DND-41 (cell line): ENCODE data around the gene FUT3.
"Not testable (repeated sequence)": the region's sequence is repeated elsewhere in the genome, so short reads cannot be mapped to it uniquely, and the experiment has no call there.

Source experiments
- ATAC-seq: fragments of 200-7000 bp; cut with Tn5 transposase; 3 replicates; pipeline ENCODE4 v1.9.1; 2021; ENCODE audit warnings: low read depth; ENCODE audit not compliant: insufficient read depth
- DNase-seq: peaks from one replicate; pipeline ENCODE4 v3.0.0-alpha.2; 2020
- H2AFZ ChIP-seq: 2 replicates; pipeline ENCODE4 v1.6.0; 2012; ENCODE audit warnings: low read depth, low read length
- H3K27ac ChIP-seq: 2 replicates; pipeline ENCODE4 v1.5.1; 2012; ENCODE audit warnings: low read length, inconsistent platforms
- H3K27me3 ChIP-seq: fragments of 200-600 bp; sonication (generic); 2 replicates; pipeline ENCODE4 v1.6.0; 2012; ENCODE audit warnings: low read length, mild to moderate bottlenecking, inconsistent platforms; ENCODE audit not compliant: insufficient read depth, poor library complexity
- H3K36me3 ChIP-seq: 2 replicates; pipeline ENCODE4 v1.5.1; 2012; ENCODE audit warnings: low read length, inconsistent platforms; ENCODE audit not compliant: insufficient read depth
- H3K4me1 ChIP-seq: 2 replicates; pipeline ENCODE4 v1.5.1; 2012; ENCODE audit warnings: mild to moderate bottlenecking, low read length; ENCODE audit not compliant: insufficient read depth
- H3K4me2 ChIP-seq: 2 replicates; pipeline ENCODE4 v1.6.0; 2012; ENCODE audit warnings: mild to moderate bottlenecking, moderate library complexity, low read length, inconsistent platforms; ENCODE audit not compliant: insufficient read depth
- H3K4me3 ChIP-seq, 2 experiments: fragments of 200-600 bp in 1 of 2; shearing (Covaris generic) in 1 of 2; 2 replicates each; pipeline ENCODE4 v1.5.1; 2012 to 2016; ENCODE audit warnings: inconsistent platforms in 2 of 2, low read length in 2 of 2, mild to moderate bottlenecking in 2 of 2, low read depth in 1 of 2, moderate library complexity in 1 of 2
- H3K79me2 ChIP-seq: 2 replicates; pipeline ENCODE4 v1.6.0; 2012; ENCODE audit warnings: low read length, inconsistent platforms; ENCODE audit not compliant: insufficient read depth
- H3K9ac ChIP-seq: 2 replicates; pipeline ENCODE4 v1.6.0; 2012; ENCODE audit warnings: low read depth, mild to moderate bottlenecking, inconsistent platforms, low read length, moderate library complexity
- H3K9me3 ChIP-seq: 2 replicates; pipeline ENCODE4 v1.5.1; 2012; ENCODE audit warnings: low read length, moderate library complexity, mild to moderate bottlenecking, inconsistent platforms; ENCODE audit not compliant: insufficient read depth, severe bottlenecking
- H4K20me1 ChIP-seq: 2 replicates; pipeline ENCODE4 v1.6.0; 2012; ENCODE audit warnings: low read length; ENCODE audit not compliant: insufficient read depth
- CTCF ChIP-seq: IDR thresholded peaks from 2 replicates; pipeline ENCODE4 v1.5.1; 2012; ENCODE audit warnings: borderline replicate concordance, low read length, moderate library complexity, mild to moderate bottlenecking; ENCODE audit not compliant: poor library complexity, severe bottlenecking; ENCODE audit errors: extremely low read depth
- EZH2 ChIP-seq: IDR thresholded peaks from 3 replicates; pipeline ENCODE4 v1.6.1; 2012; ENCODE audit warnings: borderline replicate concordance, low read depth, mild to moderate bottlenecking, moderate library complexity, low read length, inconsistent platforms; ENCODE audit not compliant: severe bottlenecking

Gene FUT3

GRCh38 chr19:5843295-5843927 lies 7.8 kb downstream of the FUT3 start:
- no peaks in the 10 kb centered on the region for H3K79me2 ChIP-seq
- no peak overlapping the region for H3K4me3 ChIP-seq
- H3K36me3 ChIP-seq, result no peaks in the 10 kb centered on the region
- H3K27me3 ChIP-seq, result no peaks in the 10 kb centered on the region
- no peak overlapping the region for H3K4me2 ChIP-seq
- H4K20me1 ChIP-seq, result no peaks in the 10 kb centered on the region; the same call in 1 of the 2 replicates
- no peak overlapping the region for H3K27ac ChIP-seq
- ATAC-seq, result no peak
- H3K4me1 ChIP-seq, result no peaks in the 10 kb centered on the region
- DNase-seq, result no peak
- TF ChIP-seq CTCF (no peak), EZH2 (no peak)
- no peak overlapping the region for H3K9ac ChIP-seq
- H2AFZ ChIP-seq, result no peak overlapping the region
- no peaks in the 10 kb centered on the region for H3K9me3 ChIP-seq

GRCh38 chr19:5841735-5842111 lies 9.5 kb downstream of the FUT3 start:
- not testable (repeated sequence) for H3K79me2 ChIP-seq, ATAC-seq, H3K4me2 ChIP-seq, H3K27me3 ChIP-seq, H2AFZ ChIP-seq, DNase-seq, H3K36me3 ChIP-seq, H3K4me3 ChIP-seq, H3K9ac ChIP-seq, H3K9me3 ChIP-seq, H3K27ac ChIP-seq, H3K4me1 ChIP-seq, H4K20me1 ChIP-seq

- no peaks in the 10 kb centered on the region for H3K79me2 ChIP-seq
- no peak within 1 kb of the TSS for H2AFZ ChIP-seq
- H3K9me3 ChIP-seq, result no peaks in the 10 kb centered on the region
- no peaks in the 10 kb centered on the region for H3K4me1 ChIP-seq
- ATAC-seq (no peak), DNase-seq (no peak)
- no peak within 1 kb of the TSS for H3K27ac ChIP-seq
- no peaks in the 10 kb centered on the region; the same call in 1 of the 2 replicates for H4K20me1 ChIP-seq
- TF ChIP-seq EZH2 (no peak), CTCF (no peak)
- peaks cover 4% of the 10 kb centered on the region for H3K27me3 ChIP-seq
- H3K9ac ChIP-seq, result no peak within 1 kb of the TSS
- no peak within 1 kb of the TSS for H3K4me2 ChIP-seq
- H3K4me3 ChIP-seq, result no peak within 1 kb of the TSS
- no peaks in the 10 kb centered on the region for H3K36me3 ChIP-seq
Observed at GRCh38 chr19:5839065-5840017, 11.9 kb downstream of the FUT3 start, which contains the start of gene FUT6. Gene FUT6, minus strand, starts transcription at chr19:5839702. Its CDS starts 7,135 bp downstream, at chr19:5832567.
